K562 (cell line): ENCODE measurements around the gene LPXN. TPM values are rescaled to one million over a fixed set of nuclear protein-coding genes. Genes with fewer than 3 reads are reported as not detected.

Experiments
- ATAC-seq: fragments of 200-7000 bp; cut with Tn5 transposase; 3 replicates; pipeline ENCODE4 v1.9.1; 2020; ENCODE audit warnings: moderate library complexity
- BruUV-seq: library from RNA; stranded (reverse); fragments of 400-500 nt; replicated peaks from 2 replicates; lab custom pipeline; 2021; lab: Mats Ljungman, UMichigan
- CTCF ChIA-PET: fragments of 300-600 bp; formaldehyde crosslinking; extraction: SDS; loops from one replicate; lab custom pipeline; 2021; ENCODE audit warnings: low intra/inter-chr PET ratio; lab: Yijun Ruan, JAX
- POLR2A ChIA-PET: fragments of 300-600, 350-650 bp; sonication (Branson Sonifier 250); formaldehyde crosslinking; extraction: SDS; loops from one replicate; lab custom pipeline; 2021; ENCODE audit warnings: antibody characterized with exemption, inconsistent platforms; lab: Yijun Ruan, JAX
- DNase-seq, 4 experiments: peaks; one replicate each; pipeline versions ENCODE4 v3.0.0 to v3.0.0-alpha.2; 2011 to 2018; ENCODE audit warnings: low spot score in 3 of 4, mixed read lengths in 3 of 4; ENCODE audit errors: extremely low read depth in 1 of 4
- FAIRE-seq: peaks from 2 replicates; lab custom pipeline; 2011; peaks lifted over from hg19 to GRCh38; lab: Jason Lieb, UNC
- H2AFZ ChIP-seq: 2 replicates; pipeline ENCODE4 v1.6.0; 2011; ENCODE audit warnings: low read depth, low read length, control low read depth, inconsistent platforms
- H3K27ac ChIP-seq: fragments of 200-600 bp; 3 replicates; pipeline ENCODE4 v1.8.0; 2011; ENCODE audit warnings: low read depth, mild to moderate bottlenecking, control low read depth, inconsistent platforms, low read length, moderate library complexity, mixed read lengths; ENCODE audit errors: extremely low read depth
- H3K27me3 ChIP-seq, 2 experiments: fragments of 300-600 bp in 1 of 2; 2 replicates in 1 of 2; 3 replicates in 1 of 2; pipeline versions ENCODE4 v1.6.0 to v1.8.0; 2011; ENCODE audit warnings: inconsistent platforms in 2 of 2, low read length in 2 of 2, mild to moderate bottlenecking in 1 of 2, mixed read lengths in 1 of 2, moderate library complexity in 1 of 2; ENCODE audit not compliant: control insufficient read depth in 2 of 2, insufficient read depth in 2 of 2
- H3K36me3 ChIP-seq: fragments of 300-600 bp; 3 replicates; pipeline ENCODE4 v1.8.0; 2011; ENCODE audit warnings: mild to moderate bottlenecking, low read length, inconsistent platforms; ENCODE audit not compliant: control insufficient read depth, insufficient read depth
- H3K4me1 ChIP-seq, 2 experiments: fragments of 200-600 bp in 1 of 2; replicated peaks in 1 of 2; 2 replicates in 1 of 2; 3 replicates in 1 of 2; pipeline versions ENCODE4 v1.5.1 to v1.8.0; 2011; ENCODE audit warnings: inconsistent platforms in 2 of 2, low read length in 2 of 2, mild to moderate bottlenecking in 1 of 2, mixed read lengths in 1 of 2, moderate library complexity in 1 of 2; ENCODE audit not compliant: control insufficient read depth in 2 of 2, insufficient read depth in 2 of 2
- H3K4me2 ChIP-seq: 2 replicates; pipeline ENCODE4 v1.6.1; 2011; ENCODE audit warnings: low read length, control low read depth, inconsistent platforms, mixed read lengths; ENCODE audit not compliant: insufficient read depth
- H3K4me3 ChIP-seq: fragments of 200-600 bp; sonication (generic), shearing (Covaris generic); 2 replicates; pipeline ENCODE4 v1.5.1; 2016; ENCODE audit warnings: control low read depth, inconsistent platforms
- H3K79me2 ChIP-seq: fragments of 200-600 bp; 3 replicates; pipeline ENCODE4 v1.8.0; 2011; ENCODE audit warnings: low read length, inconsistent platforms; ENCODE audit not compliant: control insufficient read depth, insufficient read depth
- H3K9ac ChIP-seq, 2 experiments: 2 replicates each; pipeline versions ENCODE4 v1.6.0 to v1.6.1; 2011; ENCODE audit warnings: low read depth in 2 of 2, low read length in 2 of 2, control low read depth in 1 of 2, inconsistent platforms in 1 of 2, mild to moderate bottlenecking in 1 of 2, mixed read lengths in 1 of 2; ENCODE audit not compliant: insufficient read depth in 1 of 2
- H3K9me1 ChIP-seq: one replicate; pipeline ENCODE4 v1.6.0; 2011; ENCODE audit warnings: inconsistent platforms, mild to moderate bottlenecking, low read length, moderate library complexity; ENCODE audit not compliant: control insufficient read depth, insufficient read depth
- H3K9me3 ChIP-seq: replicated peaks from 2 replicates; pipeline ENCODE4 v1.5.1; 2011; ENCODE audit warnings: low read depth, low read length, inconsistent platforms; ENCODE audit not compliant: control insufficient read depth, insufficient read depth
- H4K20me1 ChIP-seq: replicated peaks from 2 replicates; pipeline ENCODE4 v1.6.1; 2011; ENCODE audit warnings: low read length, inconsistent platforms, mixed read lengths; ENCODE audit not compliant: control insufficient read depth, insufficient read depth
- BDP1 ChIP-seq: IDR thresholded peaks from 3 replicates; pipeline ENCODE4 v1.6.1; 2011; ENCODE audit not compliant: insufficient read length, insufficient read depth
- CHD1 ChIP-seq: fragments of 200-600 bp; sonication (generic); IDR thresholded peaks from one replicate; pipeline ENCODE4 v1.6.1; 2012; ENCODE audit warnings: mild to moderate bottlenecking, moderate library complexity, low read length, inconsistent platforms
- MAFK ChIP-seq: IDR thresholded peaks from 2 replicates; pipeline ENCODE4 v1.6.1; 2011; ENCODE audit warnings: low read length, improper control_type of control experiment
- MEF2D ChIP-seq: conservative IDR thresholded peaks from 2 replicates; pipeline ENCODE4 v1.6.1; 2016; ENCODE audit warnings: low read depth, missing genetic modification characterization, missing compliant biosample characterization
- NFIC ChIP-seq: fragments of 450-650 bp; IDR thresholded peaks from 2 replicates; pipeline ENCODE4 v1.6.1; 2017; ENCODE audit warnings: mild to moderate bottlenecking, inconsistent platforms
- PHB2 ChIP-seq: fragments of 450-650 bp; IDR thresholded peaks from 2 replicates; pipeline ENCODE4 v1.6.1; 2017; ENCODE audit warnings: low read depth
- PRPF4 ChIP-seq: fragments of 200-400 bp; formaldehyde crosslinking; IDR thresholded peaks from one replicate; pipeline ENCODE4 v1.6.1; 2017; ENCODE audit warnings: low read length, low read depth, mild to moderate bottlenecking; ENCODE audit not compliant: insufficient read depth, poor library complexity, severe bottlenecking
- TCF7L2 ChIP-seq: fragments of 150-350 bp; IDR thresholded peaks from 2 replicates; pipeline ENCODE4 v1.6.1; 2016; ENCODE audit warnings: low read depth, mild to moderate bottlenecking, low read length, moderate library complexity
- ZNF318 ChIP-seq, 2 experiments: fragments of 450-650 bp; IDR thresholded peaks; 2 replicates each; pipeline ENCODE4 v1.6.1; 2016; ENCODE audit warnings: mild to moderate bottlenecking in 2 of 2, borderline replicate concordance in 1 of 2, low read depth in 1 of 2, moderate library complexity in 1 of 2
- ZNF324 ChIP-seq: fragments of 250-450 bp; sonication (Bioruptor Pico); IDR thresholded peaks from 2 replicates; pipeline ENCODE4 v1.4.0; 2020; ENCODE audit warnings: mild to moderate bottlenecking
- ZNF384 ChIP-seq: IDR thresholded peaks from 2 replicates; pipeline ENCODE4 v1.6.1; 2012; ENCODE audit warnings: low read depth, low read length, improper control_type of control experiment
- ZNF408 ChIP-seq: fragments of 250-450 bp; sonication (Bioruptor Pico); IDR thresholded peaks from 2 replicates; pipeline ENCODE4 v1.4.0; 2020; ENCODE audit warnings: low read depth, mild to moderate bottlenecking, moderate library complexity
- ZNF696 ChIP-seq: fragments of 250-450 bp; sonication (Bioruptor Pico); conservative IDR thresholded peaks from 2 replicates; pipeline ENCODE4 v1.4.0; 2020; ENCODE audit warnings: mild to moderate bottlenecking, moderate library complexity
- ZNF830 ChIP-seq: fragments of 250-450 bp; sonication (Bioruptor Pico); IDR thresholded peaks from 2 replicates; pipeline ENCODE4 v1.5.0; 2021; ENCODE audit warnings: mild to moderate bottlenecking
- WGBS: fragments of 100-300 bp; shearing (Covaris generic); methylation state at CpG from one replicate; pipeline ENCODE4 v1.1.6; 2016; ENCODE audit warnings: low coverage, mixed read lengths; ENCODE audit not compliant: insufficient coverage; ENCODE audit errors: missing lambda C conversion rate; 5-methylcytosine and 5-hydroxymethylcytosine counted together
- in situ Hi-C: fragments of 300-500 bp; cut with MboI; formaldehyde crosslinking; loops from 4 replicates; pipeline ENCODE4 v1.15.0; 2018; ENCODE audit warnings: inconsistent platforms, mixed read lengths
- intact Hi-C: fragments of 100-400 bp; cut with micrococcal nuclease; formaldehyde crosslinking; loops from 2 replicates; pipeline ENCODE4 v1.14.2; 2022
- polyA plus RNA-seq, 8 experiments: library from polyadenylated mRNA; depleted of rRNA in 4 of 8; stranded (reverse) in 5 of 8; unstranded in 3 of 8; fragments of >200 nt; fragmentation: Nextera tagmentation in 2 of 8; fragmentation: Illumina TruSeq in 1 of 8; extraction: Ambion mirVana in 2 of 8; extraction: Trizol in 1 of 8; gene quantifications; 2 replicates each; pipeline versions ENCODE4 v1.2.1 to v1.2.3, GENCODE V29; 2011 to 2014; ENCODE audit warnings: inconsistent platforms in 1 of 8, missing spikeins in 1 of 8
- total RNA-seq, 7 experiments: library from RNA; depleted of rRNA in 6 of 7; stranded (reverse); fragments of >200 nt in 6 of 7; fragmentation: Illumina TruSeq in 2 of 7; extraction: Trizol in 2 of 7; gene quantifications; 2 replicates each; pipeline versions ENCODE4 v1.2.1 to v1.2.3, GENCODE V29; 2011 to 2021; ENCODE audit warnings: low replicate concordance in 1 of 7
- TF ChIP-seq, protein P1 (sequence below): fragments of 450-650 bp; formaldehyde crosslinking; IDR thresholded peaks from 2 replicates; pipeline ENCODE4 v1.4.0; 2020; ENCODE audit warnings: mild to moderate bottlenecking, mixed read lengths

Gene LPXN
- total and polyA plus RNA-seq, 9 of the 15 experiments (the other 6 are each of a cell fraction or from before 2014, with no cell fraction given), result 0.73 to 3.1 (median 2.0) TPM

DNA sequence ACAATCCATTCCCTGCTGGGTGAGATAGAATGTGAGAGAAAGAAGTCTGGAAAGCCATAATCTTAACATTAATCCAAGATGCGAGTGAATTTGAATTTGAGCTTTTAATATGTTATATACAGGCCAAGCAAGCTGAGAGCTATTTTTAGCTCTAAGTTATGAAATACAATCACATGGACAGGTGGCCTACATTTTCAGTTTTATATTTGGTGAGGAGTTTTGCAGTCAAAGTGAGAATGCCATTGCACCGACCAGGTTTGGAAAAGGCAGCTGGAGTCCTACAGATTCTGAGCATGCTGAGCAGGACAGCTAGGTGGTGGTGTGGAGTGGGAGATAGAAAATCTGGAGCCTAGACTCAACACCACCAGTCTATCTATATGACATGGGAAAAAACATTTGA, 79.8 kb downstream of the LPXN start:
- DNase-seq (no peak), FAIRE-seq (no peak), ATAC-seq (no peak)
- no peak overlapping the region for H2AFZ ChIP-seq
- BruUV-seq, result no TSS peak
- H3K9me3 ChIP-seq, result no peaks in the 10 kb centered on the region
- in situ Hi-C loops (no loop called here), intact Hi-C loops (no loop called here)
- H3K36me3 ChIP-seq, result no peaks in the 10 kb centered on the region
- ChIA-PET POLR2A (interaction anchor here (0.7 to 1.0 kb wide), 2 partner anchors 15 to 40 kb away, joined by 3 to 4 read pairs; no protein-coding TSS in a partner anchor), CTCF (interaction anchor here (0.6 kb wide), 1 partner anchor 134 kb away, joined by 3 read pairs; no protein-coding TSS in a partner anchor)
- H4K20me1 ChIP-seq, result no peaks in the 10 kb centered on the region
- no peaks in the 10 kb centered on the region; a peak in 1 of 5 replicates for H3K27me3 ChIP-seq
- no peak overlapping the region for H3K4me3 ChIP-seq
- H3K4me1 ChIP-seq, result no peaks in the 10 kb centered on the region
- H3K4me2 ChIP-seq, result no peak overlapping the region
- no peaks in the 10 kb centered on the region for H3K9me1 ChIP-seq
- WGBS, result 0% methylated on average over 2 of the region's 2 CpGs
- H3K79me2 ChIP-seq, result no peaks in the 10 kb centered on the region
- no peak overlapping the region for H3K27ac ChIP-seq
- H3K9ac ChIP-seq, result no peak overlapping the region
- TF ChIP-seq PHB2, result no peak
- TF ChIP-seq ZNF318 (IDR thresholded peaks at IDR 0.05; ENCODE audit: borderline replicate concordance in 1 of 2, low read depth in 1 of 2), result no peak
- TF ChIP-seq NFIC, result no peak
- no peak for TF ChIP-seq BDP1
- TF ChIP-seq ZNF384, result no peak
- TF ChIP-seq TCF7L2, result no peak
- TF ChIP-seq ZNF696 (CRISPR knock-in tag), result no peak
- TF ChIP-seq CHD1, result no peak
- no peak for TF ChIP-seq MAFK
- TF ChIP-seq MEF2D (tag), result no peak
- no peak for TF ChIP-seq ZNF408 (CRISPR knock-in tag)
- TF ChIP-seq ZNF830 (CRISPR knock-in tag), result no peak
- no peak for TF ChIP-seq ZNF324 (CRISPR knock-in tag)
- TF ChIP-seq, protein P1, sequence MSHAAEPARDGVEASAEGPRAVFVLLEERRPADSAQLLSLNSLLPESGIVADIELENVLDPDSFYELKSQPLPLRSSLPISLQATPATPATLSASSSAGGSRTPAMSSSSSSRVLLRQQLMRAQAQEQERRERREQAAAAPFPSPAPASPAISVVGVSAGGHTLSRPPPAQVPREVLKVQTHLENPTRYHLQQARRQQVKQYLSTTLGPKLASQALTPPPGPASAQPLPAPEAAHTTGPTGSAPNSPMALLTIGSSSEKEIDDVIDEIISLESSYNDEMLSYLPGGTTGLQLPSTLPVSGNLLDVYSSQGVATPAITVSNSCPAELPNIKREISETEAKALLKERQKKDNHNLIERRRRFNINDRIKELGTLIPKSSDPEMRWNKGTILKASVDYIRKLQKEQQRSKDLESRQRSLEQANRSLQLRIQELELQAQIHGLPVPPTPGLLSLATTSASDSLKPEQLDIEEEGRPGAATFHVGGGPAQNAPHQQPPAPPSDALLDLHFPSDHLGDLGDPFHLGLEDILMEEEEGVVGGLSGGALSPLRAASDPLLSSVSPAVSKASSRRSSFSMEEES (CRISPR knock-in tag), result no peak
- TF ChIP-seq PRPF4, result no peak
